Stimulated activated CD8-positive, alpha-beta memory T cell treated with anti-CD3 and anti-CD28 coated beads, Interleukin-7, amount 100 ng/mL, for 1 hour (primary cell): ENCODE measurements around the gene ATP2B2.
"Not testable (repeated sequence)": the region's sequence is repeated elsewhere in the genome, so short reads cannot be mapped to it uniquely, and the experiment has no call there.

ENCODE experiments used
- DNase-seq, 2 donors: peaks; one replicate each; pipeline ENCODE4 v3.0.0-alpha.2; 2020; ENCODE audit warnings: low read depth in 2 of 2

The ATP2B2 gene

GRCh38 chr3:10303105-10303504 lies 202.3 kb downstream of the ATP2B2 start:
- no peak for DNase-seq

- DNase-seq: no peak
Measured at GRCh38 chr3:10300087-10300486, 205.3 kb downstream of the ATP2B2 start.

- no peak for DNase-seq
Measured at GRCh38 chr3:10299679-10300078, 205.7 kb downstream of the ATP2B2 start.

- DNase-seq: no peak
Measured at GRCh38 chr3:10299175-10299574, 206.2 kb downstream of the ATP2B2 start.

- DNase-seq: not testable (repeated sequence)
Measured at GRCh38 chr3:10298064-10298463, 207.3 kb downstream of the ATP2B2 start.

- DNase-seq: no peak
Measured at GRCh38 chr3:10294030-10294586, 211.3 kb downstream of the ATP2B2 start.

- DNase-seq: no peak
Measured at GRCh38 chr3:10292505-10293419, 212.6 kb downstream of the ATP2B2 start, which contains the start of gene GHRL. GHRL (minus strand) TSS chr3:10292947; CDS start chr3:10290180, 2,767 bp downstream.

GRCh38 chr3:10291641-10292040 lies 213.7 kb downstream of the ATP2B2 start:
- DNase-seq: no peak

- DNase-seq: no peak
Measured at GRCh38 chr3:10290481-10291176, 214.8 kb downstream of the ATP2B2 start.

- DNase-seq: no peak
Measured at GRCh38 chr3:10289787-10290355, 215.5 kb downstream of the ATP2B2 start.

GRCh38 chr3:10289077-10289476 lies 216.3 kb downstream of the ATP2B2 start:
- no peak for DNase-seq

- no peak for DNase-seq
Measured at GRCh38 chr3:10288575-10288960, 216.8 kb downstream of the ATP2B2 start.

- DNase-seq: no peak
Measured at GRCh38 chr3:10287936-10288574, 217.3 kb downstream of the ATP2B2 start.

- no peak for DNase-seq
Measured at GRCh38 chr3:10286596-10287295, 218.6 kb downstream of the ATP2B2 start.

GRCh38 chr3:10286133-10286524 lies 219.3 kb downstream of the ATP2B2 start:
- no peak for DNase-seq

- no peak for DNase-seq
Measured at GRCh38 chr3:10285272-10286132, 219.9 kb downstream of the ATP2B2 start.

GRCh38 chr3:10284496-10284895 lies 220.9 kb downstream of the ATP2B2 start:
- DNase-seq: no peak

- no peak for DNase-seq
Measured at GRCh38 chr3:10283638-10284037, 221.7 kb downstream of the ATP2B2 start.

GRCh38 chr3:10281951-10282350 lies 223.4 kb downstream of the ATP2B2 start:
- DNase-seq: no peak

GRCh38 chr3:10280571-10280970 lies 224.8 kb downstream of the ATP2B2 start:
- no peak for DNase-seq
